ENCODE results near the gene PREP. TPM values are rescaled to one million over a fixed set of nuclear protein-coding genes. Genes with fewer than 3 reads are reported as not detected.

PREP gene
- total RNA-seq, 1 donor from 2014 or later = 52.9 TPM

- intact Hi-C loops (cut with micrococcal nuclease) = no loop called here
- Mint-ChIP-seq H3K27me3 (ENCODE audit: low read depth) (no peaks in the 10 kb centered on the region), H3K9me3 (no peaks in the 10 kb centered on the region), H3K4me3 (ENCODE audit: low read depth) (no peak overlapping the region), H3K36me3 (ENCODE audit: low read depth) (peaks cover 31% of the 10 kb centered on the region), H3K27ac (no peak overlapping the region), H3K4me1 (ENCODE audit: low read depth) (peaks cover 31% of the 10 kb centered on the region)
- no peak for DNase-seq (ENCODE audit: low spot score)
Observed at GRCh38 chr6:105384004-105384403, 18.9 kb downstream of the PREP start.

- intact Hi-C loops (cut with micrococcal nuclease) = no loop called here
- Mint-ChIP-seq H3K4me1 (ENCODE audit: low read depth) (peaks cover 28% of the 10 kb centered on the region), H3K27ac (no peak overlapping the region), H3K36me3 (ENCODE audit: low read depth) (peaks cover 30% of the 10 kb centered on the region), H3K4me3 (ENCODE audit: low read depth) (no peak overlapping the region), H3K9me3 (no peaks in the 10 kb centered on the region), H3K27me3 (ENCODE audit: low read depth) (no peaks in the 10 kb centered on the region)
- no peak for DNase-seq (ENCODE audit: low spot score)
Observed at GRCh38 chr6:105382958-105383357, 19.9 kb downstream of the PREP start.

- no peak for DNase-seq (ENCODE audit: low spot score)
- Mint-ChIP-seq H3K27ac (no peak overlapping the region), H3K27me3 (ENCODE audit: low read depth) (no peaks in the 10 kb centered on the region), H3K36me3 (ENCODE audit: low read depth) (peaks cover 30% of the 10 kb centered on the region), H3K9me3 (no peaks in the 10 kb centered on the region), H3K4me1 (ENCODE audit: low read depth) (peaks cover 28% of the 10 kb centered on the region), H3K4me3 (ENCODE audit: low read depth) (no peak overlapping the region)
- intact Hi-C loops (cut with micrococcal nuclease) = no loop called here
Observed at GRCh38 chr6:105382496-105382895, 20.4 kb downstream of the PREP start.

GRCh38 chr6:105380634-105381033 lies 22.2 kb downstream of the PREP start:
- H3K27ac Mint-ChIP-seq = no peak overlapping the region
- H3K9me3 Mint-ChIP-seq = no peaks in the 10 kb centered on the region
- intact Hi-C loops (cut with micrococcal nuclease) = no loop called here
- peaks cover 15% of the 10 kb centered on the region for H3K36me3 Mint-ChIP-seq (ENCODE audit: low read depth)
- no peaks in the 10 kb centered on the region for H3K27me3 Mint-ChIP-seq (ENCODE audit: low read depth)
- DNase-seq (ENCODE audit: low spot score) = no peak
- no peak overlapping the region for H3K4me3 Mint-ChIP-seq (ENCODE audit: low read depth)
- peaks cover 28% of the 10 kb centered on the region for H3K4me1 Mint-ChIP-seq (ENCODE audit: low read depth)

- H3K36me3 Mint-ChIP-seq (ENCODE audit: low read depth) = peaks cover 34% of the 10 kb centered on the region
- DNase-seq (ENCODE audit: low spot score) = no peak
- H3K27ac Mint-ChIP-seq = no peak overlapping the region
- H3K4me1 Mint-ChIP-seq (ENCODE audit: low read depth) = peaks cover 12% of the 10 kb centered on the region
- no peaks in the 10 kb centered on the region for H3K27me3 Mint-ChIP-seq (ENCODE audit: low read depth)
- H3K9me3 Mint-ChIP-seq = no peaks in the 10 kb centered on the region
- intact Hi-C loops (cut with micrococcal nuclease) = no loop called here
- no peak overlapping the region for H3K4me3 Mint-ChIP-seq (ENCODE audit: low read depth)
Observed at GRCh38 chr6:105375797-105376196, 27.1 kb downstream of the PREP start.

GRCh38 chr6:105374010-105374420 lies 28.9 kb downstream of the PREP start:
- Mint-ChIP-seq H3K27ac (no peak overlapping the region), H3K9me3 (no peaks in the 10 kb centered on the region), H3K4me3 (ENCODE audit: low read depth) (no peak overlapping the region), H3K36me3 (ENCODE audit: low read depth) (peaks cover 46% of the 10 kb centered on the region), H3K4me1 (ENCODE audit: low read depth) (peaks cover 1% of the 10 kb centered on the region), H3K27me3 (ENCODE audit: low read depth) (no peaks in the 10 kb centered on the region)
- no peak for DNase-seq (ENCODE audit: low spot score)
- intact Hi-C loops (cut with micrococcal nuclease) = no loop called here

GRCh38 chr6:105373481-105373880 lies 29.4 kb downstream of the PREP start:
- H3K4me1 Mint-ChIP-seq (ENCODE audit: low read depth) = peaks cover 1% of the 10 kb centered on the region
- H3K4me3 Mint-ChIP-seq (ENCODE audit: low read depth) = no peak overlapping the region
- no peak for DNase-seq (ENCODE audit: low spot score)
- H3K27ac Mint-ChIP-seq = no peak overlapping the region
- H3K27me3 Mint-ChIP-seq (ENCODE audit: low read depth) = no peaks in the 10 kb centered on the region
- intact Hi-C loops (cut with micrococcal nuclease) = no loop called here
- H3K36me3 Mint-ChIP-seq (ENCODE audit: low read depth) = peaks cover 51% of the 10 kb centered on the region
- no peaks in the 10 kb centered on the region for H3K9me3 Mint-ChIP-seq

GRCh38 chr6:105372849-105373182 lies 30.1 kb downstream of the PREP start:
- Mint-ChIP-seq H3K36me3 (ENCODE audit: low read depth) (peaks cover 55% of the 10 kb centered on the region), H3K4me1 (ENCODE audit: low read depth) (peaks cover 1% of the 10 kb centered on the region), H3K4me3 (ENCODE audit: low read depth) (no peak overlapping the region), H3K27me3 (ENCODE audit: low read depth) (no peaks in the 10 kb centered on the region), H3K27ac (no peak overlapping the region), H3K9me3 (no peaks in the 10 kb centered on the region)
- no peak for DNase-seq (ENCODE audit: low spot score)
- intact Hi-C loops (cut with micrococcal nuclease) = no loop called here

GRCh38 chr6:105372142-105372848 lies 30.6 kb downstream of the PREP start:
- Mint-ChIP-seq H3K27me3 (ENCODE audit: low read depth) (no peaks in the 10 kb centered on the region), H3K36me3 (ENCODE audit: low read depth) (peaks cover 54% of the 10 kb centered on the region), H3K4me1 (ENCODE audit: low read depth) (peaks cover 1% of the 10 kb centered on the region), H3K4me3 (ENCODE audit: low read depth) (no peak overlapping the region), H3K9me3 (no peaks in the 10 kb centered on the region), H3K27ac (no peak overlapping the region)
- intact Hi-C loops (cut with micrococcal nuclease) = no loop called here
- no peak for DNase-seq (ENCODE audit: low spot score)

- Mint-ChIP-seq H3K4me3 (ENCODE audit: low read depth) (no peak overlapping the region), H3K27me3 (ENCODE audit: low read depth) (no peaks in the 10 kb centered on the region), H3K36me3 (ENCODE audit: low read depth) (peaks cover 66% of the 10 kb centered on the region), H3K27ac (no peak overlapping the region), H3K9me3 (no peaks in the 10 kb centered on the region), H3K4me1 (ENCODE audit: low read depth) (peaks cover 1% of the 10 kb centered on the region)
- intact Hi-C loops (cut with micrococcal nuclease) = no loop called here
- no peak for DNase-seq (ENCODE audit: low spot score)
Observed at GRCh38 chr6:105370351-105370750, 32.5 kb downstream of the PREP start.

GRCh38 chr6:105369145-105369544 lies 33.7 kb downstream of the PREP start:
- intact Hi-C loops (cut with micrococcal nuclease) = no loop called here
- no peak overlapping the region for H3K27ac Mint-ChIP-seq
- H3K4me1 Mint-ChIP-seq (ENCODE audit: low read depth) = peaks cover 1% of the 10 kb centered on the region
- DNase-seq (ENCODE audit: low spot score) = no peak
- H3K9me3 Mint-ChIP-seq = no peaks in the 10 kb centered on the region
- no peak overlapping the region for H3K4me3 Mint-ChIP-seq (ENCODE audit: low read depth)
- no peaks in the 10 kb centered on the region for H3K27me3 Mint-ChIP-seq (ENCODE audit: low read depth)
- peaks cover 67% of the 10 kb centered on the region for H3K36me3 Mint-ChIP-seq (ENCODE audit: low read depth)

GRCh38 chr6:105364243-105364642 lies 38.6 kb downstream of the PREP start:
- no peaks in the 10 kb centered on the region for H3K27me3 Mint-ChIP-seq (ENCODE audit: low read depth)
- peaks cover 56% of the 10 kb centered on the region for H3K36me3 Mint-ChIP-seq (ENCODE audit: low read depth)
- DNase-seq (ENCODE audit: low spot score) = no peak
- peaks cover 7% of the 10 kb centered on the region for H3K4me1 Mint-ChIP-seq (ENCODE audit: low read depth)
- no peak overlapping the region for H3K27ac Mint-ChIP-seq
- no peaks in the 10 kb centered on the region for H3K9me3 Mint-ChIP-seq
- H3K4me3 Mint-ChIP-seq (ENCODE audit: low read depth) = no peak overlapping the region
- intact Hi-C loops (cut with micrococcal nuclease) = no loop called here

- H3K27ac Mint-ChIP-seq = no peak overlapping the region
- no peak overlapping the region for H3K4me3 Mint-ChIP-seq (ENCODE audit: low read depth)
- peaks cover 8% of the 10 kb centered on the region for H3K4me1 Mint-ChIP-seq (ENCODE audit: low read depth)
- peaks cover 53% of the 10 kb centered on the region for H3K36me3 Mint-ChIP-seq (ENCODE audit: low read depth)
- intact Hi-C loops (cut with micrococcal nuclease) = no loop called here
- H3K27me3 Mint-ChIP-seq (ENCODE audit: low read depth) = no peaks in the 10 kb centered on the region
- no peak for DNase-seq (ENCODE audit: low spot score)
- no peaks in the 10 kb centered on the region for H3K9me3 Mint-ChIP-seq
Observed at GRCh38 chr6:105363100-105363754, 39.7 kb downstream of the PREP start.
